ENCODE data around the gene RNF212B. TPM values are rescaled to one million over a fixed set of nuclear protein-coding genes. Genes with fewer than 3 reads are reported as not detected.
"Not testable (repeated sequence)": the region's sequence is repeated elsewhere in the genome, so short reads cannot be mapped to it uniquely, and the experiment has no call there.

Gene RNF212B
- total and polyA plus RNA-seq, 2 of the 13 experiments (the other 11 are each of a cell fraction or from before 2014, with no cell fraction given): 0.05 TPM; not detected in 1

- no peak for TF ChIP-seq NKX3-1 (CRISPR knock-in tag; IDR thresholded peaks at IDR 0.05)
Measured at GRCh38 chr14:23240661-23241060, 2.9 kb downstream of the RNF212B start (continued).

- H3K79me2 ChIP-seq (ENCODE audit: insufficient read depth, low read length); H3K36me3 ChIP-seq (replicated peaks in 1 of 2; ENCODE audit: control insufficient read depth in 1 of 2, insufficient read depth in 2 of 2, low read length in 2 of 2); BruUV-seq (replicated peaks); H3K9ac ChIP-seq (ENCODE audit: insufficient read depth, low read depth, low read length); H3K27ac ChIP-seq (ENCODE audit: extremely low read length, insufficient read depth, low read length); H3K9me3 ChIP-seq (ENCODE audit: low read length); CTCF ChIA-PET (ENCODE audit: low intra/inter-chr PET ratio, low total read pairs); H2AFZ ChIP-seq (ENCODE audit: low read length); H3K27me3 ChIP-seq (ENCODE audit: control insufficient read depth in 1 of 2, insufficient read depth in 2 of 2, low read length in 2 of 2); FAIRE-seq; intact Hi-C loops (cut with micrococcal nuclease; ENCODE audit: unreplicated experiment); H3K4me3 ChIP-seq (replicated peaks in 1 of 3; ENCODE audit: insufficient read depth in 1 of 3, low read depth in 2 of 3, low read length in 3 of 3); H4K20me1 ChIP-seq (ENCODE audit: insufficient read depth, low read length); ATAC-seq; in situ Hi-C loops (cut with HindIII; ENCODE audit: extremely low pct_ligation_motif_present, low pct_unique_long_range_greater_than_20kb); H3K4me2 ChIP-seq (ENCODE audit: low read depth, low read length); DNase-seq (ENCODE audit: low spot score): not testable (repeated sequence)
- 53% methylated on average over 7 of the region's 7 CpGs for WGBS (ENCODE audit: low lambda C conversion rate)
- peaks cover 29% of the 10 kb centered on the region for H3K4me1 ChIP-seq (ENCODE audit: insufficient read depth, low read length)
- POLR2A ChIA-PET: interaction anchor here (0.7 to 1.2 kb wide), 2 partner anchors 146 to 656 kb away, joined by 3 to 5 read pairs; partner anchors contain the start of genes ACIN1 and C14orf119
Measured at GRCh38 chr14:23241061-23241715, 3.5 kb downstream of the RNF212B start.

GRCh38 chr14:23242076-23242475 is 4.3 kb downstream of the RNF212B start:
- no TSS peak for BruUV-seq (replicated peaks)
- ATAC-seq (no peak), FAIRE-seq (no peak), DNase-seq (ENCODE audit: low spot score) (no peak)
- no peak overlapping the region for H3K27ac ChIP-seq (ENCODE audit: extremely low read length, insufficient read depth, low read length)
- in situ Hi-C loops (cut with HindIII; ENCODE audit: extremely low pct_ligation_motif_present, low pct_unique_long_range_greater_than_20kb): no loop called here
- no peak overlapping the region for H3K4me3 ChIP-seq (replicated peaks in 1 of 3; ENCODE audit: insufficient read depth in 1 of 3, low read depth in 2 of 3, low read length in 3 of 3)
- no peak overlapping the region for H3K4me2 ChIP-seq (ENCODE audit: low read depth, low read length)
- H3K9ac ChIP-seq (ENCODE audit: insufficient read depth, low read depth, low read length): no peak overlapping the region
- ChIA-PET CTCF (ENCODE audit: low intra/inter-chr PET ratio, low total read pairs) (no interaction called here), POLR2A (interaction anchor here (0.7 to 1.2 kb wide), 2 partner anchors 147 to 657 kb away, joined by 3 to 5 read pairs; partner anchors contain the start of genes ACIN1 and C14orf119)
- TF ChIP-seq SNAI1 (CRISPR knock-in tag; IDR thresholded peaks at IDR 0.05; ENCODE audit: borderline replicate concordance) (no peak), ZNF124 (CRISPR knock-in tag; IDR thresholded peaks at IDR 0.05) (no peak), ZNF207 (IDR thresholded peaks at IDR 0.05; ENCODE audit: borderline replicate concordance) (no peak), NFAT5 (CRISPR knock-in tag; IDR thresholded peaks at IDR 0.05) (no peak), FOSL1 (CRISPR knock-in tag; IDR thresholded peaks at IDR 0.05; ENCODE audit: borderline replicate concordance) (no peak), ATRX (CRISPR knock-in tag; IDR thresholded peaks at IDR 0.05; ENCODE audit: borderline replicate concordance) (no peak), NFRKB (IDR thresholded peaks at IDR 0.05) (no peak), ZNF713 (CRISPR knock-in tag; IDR thresholded peaks at IDR 0.05) (no peak)
- TF ChIP-seq, protein P1, sequence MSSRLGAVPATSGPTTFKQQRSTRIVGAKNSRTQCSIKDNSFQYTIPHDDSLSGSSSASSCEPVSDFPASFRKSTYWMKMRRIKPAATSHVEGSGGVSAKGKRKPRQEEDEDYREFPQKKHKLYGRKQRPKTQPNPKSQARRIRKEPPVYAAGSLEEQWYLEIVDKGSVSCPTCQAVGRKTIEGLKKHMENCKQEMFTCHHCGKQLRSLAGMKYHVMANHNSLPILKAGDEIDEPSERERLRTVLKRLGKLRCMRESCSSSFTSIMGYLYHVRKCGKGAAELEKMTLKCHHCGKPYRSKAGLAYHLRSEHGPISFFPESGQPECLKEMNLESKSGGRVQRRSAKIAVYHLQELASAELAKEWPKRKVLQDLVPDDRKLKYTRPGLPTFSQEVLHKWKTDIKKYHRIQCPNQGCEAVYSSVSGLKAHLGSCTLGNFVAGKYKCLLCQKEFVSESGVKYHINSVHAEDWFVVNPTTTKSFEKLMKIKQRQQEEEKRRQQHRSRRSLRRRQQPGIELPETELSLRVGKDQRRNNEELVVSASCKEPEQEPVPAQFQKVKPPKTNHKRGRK (CRISPR knock-in tag; IDR thresholded peaks at IDR 0.05): no peak
- no peaks in the 10 kb centered on the region for H4K20me1 ChIP-seq (ENCODE audit: insufficient read depth, low read length)
- H3K4me1 ChIP-seq (ENCODE audit: insufficient read depth, low read length): peaks cover 29% of the 10 kb centered on the region
- no peak overlapping the region for H2AFZ ChIP-seq (ENCODE audit: low read length)
- intact Hi-C loops (cut with micrococcal nuclease; ENCODE audit: unreplicated experiment): no loop called here
- WGBS (ENCODE audit: low lambda C conversion rate): 37% methylated on average over 3 of the region's 3 CpGs
- no peaks in the 10 kb centered on the region for H3K9me3 ChIP-seq (ENCODE audit: low read length)
- no peaks in the 10 kb centered on the region for H3K36me3 ChIP-seq (replicated peaks in 1 of 2; ENCODE audit: control insufficient read depth in 1 of 2, insufficient read depth in 2 of 2, low read length in 2 of 2)
- no peaks in the 10 kb centered on the region; a peak in 1 of 5 replicates for H3K27me3 ChIP-seq (ENCODE audit: control insufficient read depth in 1 of 2, insufficient read depth in 2 of 2, low read length in 2 of 2)
- no peaks in the 10 kb centered on the region for H3K79me2 ChIP-seq (ENCODE audit: insufficient read depth, low read length)

Data from HepG2 (cell line).